Aorta (tissue), 5 donors: ENCODE measurements around the gene ATAD5. TPM values are rescaled to one million over a fixed set of nuclear protein-coding genes. Genes with fewer than 3 reads are reported as not detected.
"Not testable (repeated sequence)": the region's sequence is repeated elsewhere in the genome, so short reads cannot be mapped to it uniquely, and the experiment has no call there.

ENCODE experiments used
- ATAC-seq: fragments of 200-7000 bp; cut with Tn5 transposase; one replicate; pipeline ENCODE4 v1.9.1; 2022; ENCODE audit warnings: moderate library complexity; ENCODE audit not compliant: low FRiP score
- DNase-seq, 2 donors: peaks; one replicate each; pipeline ENCODE4 v3.0.0-alpha.2; 2020
- H3K27ac ChIP-seq, 2 donors: one replicate each; pipeline ENCODE4 v1.5.1; 2013; ENCODE audit warnings: low read length in 2 of 2, mild to moderate bottlenecking in 2 of 2, moderate library complexity in 2 of 2, control low read depth in 1 of 2, inconsistent platforms in 1 of 2, low read depth in 1 of 2
- H3K27me3 ChIP-seq, 2 donors: one replicate each; pipeline ENCODE4 v1.6.1; 2013; ENCODE audit warnings: control low read depth in 1 of 2, low read length in 1 of 2, mild to moderate bottlenecking in 1 of 2, moderate library complexity in 1 of 2; ENCODE audit not compliant: insufficient read depth in 2 of 2, control insufficient read depth in 1 of 2
- H3K36me3 ChIP-seq, 2 donors: one replicate each; pipeline ENCODE4 v1.6.1; 2013; ENCODE audit warnings: control low read depth in 1 of 2, low read length in 1 of 2, mild to moderate bottlenecking in 1 of 2; ENCODE audit not compliant: insufficient read depth in 2 of 2, control insufficient read depth in 1 of 2
- H3K4me1 ChIP-seq, 2 donors: one replicate each; pipeline ENCODE4 v1.6.1; 2013; ENCODE audit warnings: low read length in 2 of 2, control low read depth in 1 of 2, mild to moderate bottlenecking in 1 of 2, moderate library complexity in 1 of 2; ENCODE audit not compliant: insufficient read depth in 2 of 2, control insufficient read depth in 1 of 2
- H3K4me3 ChIP-seq, 2 donors: one replicate each; pipeline ENCODE4 v1.5.1; 2013; ENCODE audit warnings: low read length in 2 of 2, control low read depth in 1 of 2, mild to moderate bottlenecking in 1 of 2
- H3K9me3 ChIP-seq: one replicate; pipeline ENCODE4 v1.6.1; 2013; ENCODE audit warnings: mild to moderate bottlenecking, low read length; ENCODE audit not compliant: control insufficient read depth
- WGBS, 2 donors: extraction: QIAGEN DNeasy Blood & Tissue Kit; methylation state at CpG; one replicate each; pipeline ENCODE4 v1.1.7; 2013; 5-methylcytosine and 5-hydroxymethylcytosine counted together
- intact Hi-C, 2 donors: fragments of 100-400 bp; cut with DNase I; formaldehyde crosslinking; loops; one replicate each; pipeline versions ENCODE4 v1.14.2 to v1.15.0; 2022
- polyA plus RNA-seq, 2 donors: library from polyadenylated mRNA; stranded (reverse); fragments of 200-250 nt; gene quantifications; one replicate each; pipeline ENCODE4 v1.2.3, GENCODE V29; 2013
- total RNA-seq, 2 donors: library from RNA; stranded (reverse); fragmentation: NEBNext Ultra II Directional; extraction: Animal tissue kit (Norgen Biotek cat#: 25700); gene quantifications; one replicate each; pipeline ENCODE4 v1.2.1, GENCODE V29; 2021
- donor health status: healthy with polysubstance abuse.
- donor health status: Bipolar disorder and iron deficiency.
- donor health status: DM: no; HTN: no; CAD: no.
- donor health status: DM: no; HTN: no; CAD: no.
- donor health status: DM: yes; HTN: yes; CAD: no.

Gene ATAD5
- total and polyA plus RNA-seq, 4 donors: 0.28 to 1.6 (median 1.2) TPM; not detected in 1

DNA sequence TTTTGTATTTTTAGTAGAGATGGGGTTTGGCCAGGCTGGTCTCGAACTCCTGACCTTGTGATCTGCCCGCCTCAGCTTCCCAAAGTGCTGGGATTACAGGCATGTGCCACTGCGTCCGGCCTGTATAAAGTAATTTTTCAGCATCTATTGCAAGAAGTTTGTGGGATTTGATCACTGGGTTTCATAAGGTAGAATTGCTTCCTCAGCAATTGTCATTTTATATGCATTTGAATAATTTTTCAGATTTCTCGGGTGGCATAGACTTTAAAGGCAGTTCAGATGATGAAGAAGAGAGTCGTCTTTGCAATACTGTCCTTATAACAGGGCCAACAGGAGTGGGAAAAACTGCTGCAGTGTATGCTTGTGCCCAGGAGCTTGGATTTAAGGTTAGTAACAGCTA, 37.2 kb downstream of the ATAD5 start:
- Histone ChIP-seq H3K27ac (no peak overlapping the region), H3K4me3 (no peak overlapping the region), H3K36me3 (no peaks in the 10 kb centered on the region), H3K27me3 (no peaks in the 10 kb centered on the region), H3K4me1 (no peaks in the 10 kb centered on the region), H3K9me3 (no peaks in the 10 kb centered on the region)
- DNase-seq (no peak), ATAC-seq (no peak)
- 95 to 96% methylated on average over 6 of the region's 6 CpGs for WGBS, 2 donors
- intact Hi-C loops: no loop called here

GRCh38 chr17:30886187-30886586, 54.4 kb downstream of the ATAD5 start:
- Histone ChIP-seq H3K27me3 (no peaks in the 10 kb centered on the region), H3K27ac (no peak overlapping the region), H3K36me3 (no peaks in the 10 kb centered on the region), H3K4me1 (no peaks in the 10 kb centered on the region), H3K9me3 (no peaks in the 10 kb centered on the region), H3K4me3 (no peak overlapping the region)
- WGBS, 2 donors: 93 to 95% methylated on average over 5 of the region's 5 CpGs
- DNase-seq (peak in 1 of 2 donors; percentile 19), ATAC-seq (no peak)
- intact Hi-C loops: no loop called here

DNA sequence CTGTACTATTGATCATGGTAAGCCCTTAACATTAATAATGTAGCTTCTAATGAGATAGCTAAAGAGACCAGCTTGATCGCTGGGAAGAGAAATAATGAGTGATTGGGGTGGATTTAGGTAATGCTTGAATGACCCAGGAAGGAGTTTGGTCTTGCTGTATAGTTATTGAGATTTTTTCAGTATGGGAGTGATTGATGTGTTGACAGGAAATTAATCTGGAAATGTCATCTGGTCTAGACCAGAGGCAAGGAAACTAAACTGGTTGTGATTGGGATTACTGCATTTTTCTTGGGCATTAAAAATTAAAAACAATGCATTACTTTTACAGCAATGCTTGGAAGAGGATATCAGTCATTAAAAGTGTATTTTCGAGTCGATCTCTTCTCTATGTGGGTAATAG, 62.5 kb downstream of the ATAD5 start:
- H3K9me3 ChIP-seq: no peaks in the 10 kb centered on the region
- H3K27ac ChIP-seq: no peak overlapping the region
- intact Hi-C loops: no loop called here
- H3K4me1 ChIP-seq: no peaks in the 10 kb centered on the region
- no peak for DNase-seq
- H3K36me3 ChIP-seq: peaks cover 0 to under 1% of the 10 kb centered on the region in 2 donors
- 91% methylated on average over 3 of the region's 3 CpGs for WGBS, 2 donors
- ATAC-seq: no peak
- no peak overlapping the region for H3K4me3 ChIP-seq
- no peaks in the 10 kb centered on the region for H3K27me3 ChIP-seq

DNA sequence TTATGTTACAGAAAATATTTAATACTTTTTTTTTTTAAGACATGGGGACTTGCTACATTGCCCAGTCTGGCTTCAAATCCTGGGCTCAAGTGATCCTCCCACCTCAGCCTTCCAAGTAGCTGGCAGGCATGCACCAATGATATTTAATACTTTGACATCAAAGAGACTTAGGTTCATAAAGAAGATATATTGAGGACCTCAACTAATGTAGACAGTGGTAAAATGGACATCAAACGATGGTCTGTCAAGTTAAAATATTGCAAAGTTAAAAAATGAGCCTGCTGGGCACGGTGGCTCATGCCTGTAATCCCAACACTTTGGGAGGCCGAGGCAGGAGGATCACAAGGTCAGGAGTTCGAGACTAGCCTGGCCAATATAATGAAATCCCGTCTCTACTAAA, 65.5 kb downstream of the ATAD5 start:
- 89 to 91% methylated on average over 5 of the region's 5 CpGs for WGBS, 2 donors
- intact Hi-C loops: no loop called here
- Histone ChIP-seq H3K36me3 (peaks cover 0 to 1% of the 10 kb centered on the region in 2 donors), H3K27me3 (no peaks in the 10 kb centered on the region), H3K9me3 (no peaks in the 10 kb centered on the region), H3K4me3 (no peak overlapping the region), H3K4me1 (no peaks in the 10 kb centered on the region), H3K27ac (no peak overlapping the region)
- no peak for ATAC-seq
- DNase-seq: no peak

DNA sequence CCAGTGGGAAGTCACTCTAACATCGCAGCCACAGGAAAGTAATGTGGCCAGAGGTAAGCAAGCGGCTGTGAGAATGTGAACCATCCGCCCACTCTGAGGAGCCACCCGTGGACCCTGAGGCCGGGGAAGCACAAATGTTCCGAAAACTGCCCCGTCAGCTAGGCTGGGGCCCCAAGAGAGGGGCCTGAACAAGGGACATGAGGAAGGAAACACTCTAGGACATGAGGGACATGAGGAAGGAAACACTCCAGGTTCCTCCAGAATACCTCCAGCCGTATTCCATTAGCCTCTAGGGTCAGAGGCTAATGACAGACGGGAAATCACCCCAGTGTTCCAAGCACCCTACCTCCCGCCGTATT, 74.0 kb downstream of the ATAD5 start:
- Histone ChIP-seq H3K4me1 (no peaks in the 10 kb centered on the region), H3K9me3 (no peaks in the 10 kb centered on the region), H3K36me3 (no peaks in the 10 kb centered on the region), H3K27ac (no peak overlapping the region), H3K27me3 (no peaks in the 10 kb centered on the region), H3K4me3 (peak overlapping the region; percentile 75 to 83)
- peak; percentile 65 for ATAC-seq
- peak in 1 of 2 donors; percentile 64 for DNase-seq
- intact Hi-C loops: loop anchor here (2.0 to 10.0 kb wide), 3 partner anchors 65 to 309 kb away; partner anchors contain the start of genes RNF135 (in 2 of the 2) and NF1 (in 1 of the 2)
- WGBS, 2 donors: 0% methylated on average over 11 of the region's 11 CpGs

- 0% methylated on average over 47 of the region's 47 CpGs for WGBS, 2 donors
- Histone ChIP-seq H3K27ac (peak within 1 kb of the TSS; percentile 72 to 78), H3K9me3 (no peaks in the 10 kb centered on the region), H3K4me3 (peak within 1 kb of the TSS; percentile 75 to 83), H3K4me1 (no peaks in the 10 kb centered on the region), H3K36me3 (no peaks in the 10 kb centered on the region), H3K27me3 (no peaks in the 10 kb centered on the region)
- intact Hi-C loops: loop anchor here (2.0 to 10.0 kb wide), 3 partner anchors 64 to 308 kb away; partner anchors contain the start of genes RNF135 (in 2 of the 2) and NF1 (in 1 of the 2)
- DNase-seq (peak; percentile 93 to 95), ATAC-seq (peak; percentile 99)
Observed at GRCh38 chr17:30906101-30906911, 74.5 kb downstream of the ATAD5 start, which contains the start of gene TEFM. TEFM (minus strand) TSS chr17:30906238; CDS start chr17:30906198, 40 bp downstream.

- intact Hi-C loops: loop anchor here in 1 of 2 donors (10.0 kb wide), 2 partner anchors 186 to 306 kb away; partner anchors contain the start of gene NF1
- DNase-seq (no peak), ATAC-seq (no peak)
- Histone ChIP-seq H3K27ac (no peak overlapping the region), H3K4me3 (no peak overlapping the region), H3K9me3 (no peaks in the 10 kb centered on the region), H3K27me3 (no peaks in the 10 kb centered on the region), H3K36me3 (no peaks in the 10 kb centered on the region), H3K4me1 (no peaks in the 10 kb centered on the region)
- WGBS, 2 donors: 88 to 91% methylated on average over 3 of the region's 3 CpGs
Observed at GRCh38 chr17:30908717-30909420, 77.1 kb downstream of the ATAD5 start.

DNA sequence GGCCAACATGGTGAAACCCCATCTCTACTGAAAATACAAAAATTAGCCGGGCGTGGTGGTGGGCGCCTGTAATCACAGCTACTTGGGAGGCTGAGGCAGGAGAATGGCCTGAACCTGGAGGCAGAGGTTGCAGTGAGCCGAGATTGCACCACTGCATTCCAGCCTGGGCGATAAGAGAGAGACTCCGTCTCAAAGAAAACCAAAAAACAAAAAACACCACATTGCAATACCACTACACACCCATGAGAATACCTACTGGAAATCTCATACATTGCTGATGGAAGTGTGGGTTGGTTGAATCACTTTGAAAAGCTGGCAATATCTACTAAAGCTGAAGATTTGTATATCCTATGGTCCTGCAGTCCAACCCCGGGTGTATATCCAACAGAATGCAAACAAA, 78.4 kb downstream of the ATAD5 start:
- H3K4me1 ChIP-seq, H3K27me3 ChIP-seq, DNase-seq, H3K9me3 ChIP-seq, ATAC-seq, H3K36me3 ChIP-seq, H3K27ac ChIP-seq, H3K4me3 ChIP-seq, intact Hi-C loops: not testable (repeated sequence)
- 92 to 93% methylated on average over 7 of the region's 7 CpGs for WGBS, 2 donors
